ENCODE data around the gene SF3A2.
"Not testable (repeated sequence)": the region's sequence is repeated elsewhere in the genome, so short reads cannot be mapped to it uniquely, and the experiment has no call there.

The SF3A2 gene

GRCh38 chr19:2276429-2276986 is 39.9 kb downstream of the SF3A2 start:
- TF ChIP-seq CTCF (IDR thresholded peaks at IDR 0.05; ENCODE audit: low read depth, low read length), result no peak
- no peak for DNase-seq (ENCODE audit: extremely low read depth, low read depth)

GRCh38 chr19:2277138-2277537 is 40.5 kb downstream of the SF3A2 start:
- no peak for TF ChIP-seq CTCF (IDR thresholded peaks at IDR 0.05; ENCODE audit: low read depth, low read length)
- DNase-seq (ENCODE audit: extremely low read depth, low read depth), result no peak

GRCh38 chr19:2278459-2279158 is 42.0 kb downstream of the SF3A2 start:
- TF ChIP-seq CTCF (IDR thresholded peaks at IDR 0.05; ENCODE audit: low read depth, low read length), result no peak
- no peak for DNase-seq (ENCODE audit: extremely low read depth, low read depth)

- no peak for DNase-seq (ENCODE audit: extremely low read depth, low read depth)
- TF ChIP-seq CTCF (IDR thresholded peaks at IDR 0.05; ENCODE audit: low read depth, low read length), result no peak
Measured at GRCh38 chr19:2280633-2281264, 44.1 kb downstream of the SF3A2 start.

GRCh38 chr19:2281265-2282061 is 44.8 kb downstream of the SF3A2 start:
- DNase-seq (ENCODE audit: extremely low read depth, low read depth), result not testable (repeated sequence)

- DNase-seq (ENCODE audit: extremely low read depth, low read depth), result no peak
- TF ChIP-seq CTCF (IDR thresholded peaks at IDR 0.05; ENCODE audit: low read depth, low read length), result no peak
Measured at GRCh38 chr19:2282062-2282861, 45.6 kb downstream of the SF3A2 start, which contains the start of gene PEAK3. TSS of gene PEAK3 (minus strand) at chr19:2282175. CDS start at chr19:2280931, 1,244 bp downstream.

GRCh38 chr19:2282862-2283237 is 46.2 kb downstream of the SF3A2 start:
- no peak for TF ChIP-seq CTCF (IDR thresholded peaks at IDR 0.05; ENCODE audit: low read depth, low read length)
- no peak for DNase-seq (ENCODE audit: extremely low read depth, low read depth)

All from AG09319 (cell line).